GF-D8 (cell line): Measurements from ENCODE around the gene LRSAM1.

Experiments used
- DNase-seq: peaks from one replicate; lab custom pipeline; 2025; lab: John Stamatoyannopoulos, UW

LRSAM1 gene

GRCh38 chr9:127497656-127498290 is 46.5 kb downstream of the LRSAM1 start:
- DNase-seq, result no peak

GRCh38 chr9:127498298-127498697 is 47.0 kb downstream of the LRSAM1 start:
- DNase-seq, result no peak

- DNase-seq, result no peak
Measured at GRCh38 chr9:127500399-127500798, 49.1 kb downstream of the LRSAM1 start.

GRCh38 chr9:127500862-127501261 is 49.6 kb downstream of the LRSAM1 start:
- DNase-seq, result no peak

- DNase-seq, result no peak
Measured at GRCh38 chr9:127501821-127502343, 50.6 kb downstream of the LRSAM1 start.

- DNase-seq, result no peak
Measured at GRCh38 chr9:127502706-127503378, 51.5 kb downstream of the LRSAM1 start.

GRCh38 chr9:127503379-127503921 is 52.1 kb downstream of the LRSAM1 start:
- no peak for DNase-seq

- DNase-seq, result peak; percentile 8
Measured at GRCh38 chr9:127503947-127504886, 52.9 kb downstream of the LRSAM1 start.

- DNase-seq, result no peak
Measured at GRCh38 chr9:127504887-127505251, 53.6 kb downstream of the LRSAM1 start.

- no peak for DNase-seq
Measured at GRCh38 chr9:127505396-127506116, 54.2 kb downstream of the LRSAM1 start.

- DNase-seq, result no peak
Measured at GRCh38 chr9:127506117-127506813, 55.0 kb downstream of the LRSAM1 start.

GRCh38 chr9:127506814-127507750 is 55.8 kb downstream of the LRSAM1 start:
- no peak for DNase-seq

- DNase-seq, result no peak
Measured at GRCh38 chr9:127507751-127508648, 56.7 kb downstream of the LRSAM1 start.

GRCh38 chr9:127508901-127509260 is 57.6 kb downstream of the LRSAM1 start:
- DNase-seq, result no peak

- DNase-seq, result no peak
Measured at GRCh38 chr9:127509261-127509954, 58.1 kb downstream of the LRSAM1 start.

GRCh38 chr9:127509955-127510299 is 58.6 kb downstream of the LRSAM1 start:
- DNase-seq, result no peak

- no peak for DNase-seq
Measured at GRCh38 chr9:127514468-127514867, 63.2 kb downstream of the LRSAM1 start.
